Measurements from ENCODE around the gene ERBB2. TPM values are rescaled to one million over a fixed set of nuclear protein-coding genes. Genes with fewer than 3 reads are reported as not detected.

The ERBB2 gene
- total and polyA plus RNA-seq, 2 of the 13 experiments (the other 11 are each of a cell fraction or from before 2014, with no cell fraction given) = 57.7 to 64.1 TPM

DNA sequence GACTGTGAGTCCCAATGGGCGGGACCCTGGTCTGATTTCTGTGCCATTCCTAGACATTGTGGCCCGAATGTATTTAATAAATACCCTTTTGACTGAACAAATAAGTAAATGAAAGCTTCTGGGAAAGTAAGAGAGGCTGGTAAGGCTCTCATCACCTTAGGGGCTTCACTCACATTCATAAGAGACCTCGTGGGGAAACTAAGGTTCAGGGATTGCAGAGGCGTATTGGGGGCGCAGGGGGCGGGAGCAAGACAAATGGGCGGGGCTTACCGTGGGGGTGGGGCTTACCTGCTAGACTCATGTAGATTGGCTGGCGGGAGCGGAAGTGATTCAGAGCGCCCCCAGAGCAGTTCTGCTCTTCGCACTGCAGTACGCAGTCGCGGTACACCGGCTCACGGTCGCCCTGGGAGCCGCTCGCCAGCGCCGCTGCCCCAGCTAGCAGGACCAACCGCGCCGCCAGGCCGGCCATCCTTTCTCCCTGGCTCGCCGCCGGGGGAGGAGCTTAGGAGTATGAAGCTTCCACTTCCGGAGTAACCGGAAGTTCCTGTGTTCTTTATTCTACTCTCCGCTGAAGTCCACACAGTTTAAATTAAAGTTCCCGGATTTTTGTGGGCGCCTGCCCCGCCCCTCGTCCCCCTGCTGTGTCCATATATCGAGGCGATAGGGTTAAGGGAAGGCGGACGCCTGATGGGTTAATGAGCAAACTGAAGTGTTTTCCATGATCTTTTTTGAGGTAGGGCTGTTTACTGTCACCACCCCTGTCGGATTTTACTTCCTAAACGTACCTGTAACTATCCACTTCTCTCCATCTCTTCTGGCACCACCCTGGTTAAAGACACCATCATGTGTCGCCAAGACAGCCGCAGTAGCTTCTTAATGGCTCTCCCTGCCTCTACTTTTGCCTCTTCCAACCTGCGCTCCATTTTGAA lies 12.1 kb upstream of the ERBB2 start, which contains the start of gene PGAP3 (continued):
- TF ChIP-seq, protein P1, sequence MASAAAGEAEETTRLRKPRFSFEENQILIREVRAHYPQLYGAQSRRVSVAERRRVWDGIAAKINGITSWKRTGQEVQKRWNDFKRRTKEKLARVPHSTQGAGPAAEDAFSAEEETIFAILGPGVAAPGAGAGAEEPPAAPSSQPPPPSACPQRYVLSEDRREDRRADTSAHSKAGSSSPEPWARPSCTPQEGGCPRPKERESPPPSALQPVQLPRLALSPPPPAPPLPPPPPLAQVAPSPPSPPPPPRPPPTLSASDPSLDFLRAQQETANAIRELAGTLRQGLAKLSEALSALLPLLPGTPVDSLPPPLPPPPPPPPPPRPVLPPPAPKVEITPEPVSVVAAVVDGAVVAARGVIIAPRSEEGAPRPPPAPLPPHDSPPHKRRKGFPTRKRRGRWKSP (CRISPR knock-in tag; IDR thresholded peaks at IDR 0.05) = peak; percentile 12; the same call in 1 of the 2 replicates
- TF ChIP-seq, protein P2, sequence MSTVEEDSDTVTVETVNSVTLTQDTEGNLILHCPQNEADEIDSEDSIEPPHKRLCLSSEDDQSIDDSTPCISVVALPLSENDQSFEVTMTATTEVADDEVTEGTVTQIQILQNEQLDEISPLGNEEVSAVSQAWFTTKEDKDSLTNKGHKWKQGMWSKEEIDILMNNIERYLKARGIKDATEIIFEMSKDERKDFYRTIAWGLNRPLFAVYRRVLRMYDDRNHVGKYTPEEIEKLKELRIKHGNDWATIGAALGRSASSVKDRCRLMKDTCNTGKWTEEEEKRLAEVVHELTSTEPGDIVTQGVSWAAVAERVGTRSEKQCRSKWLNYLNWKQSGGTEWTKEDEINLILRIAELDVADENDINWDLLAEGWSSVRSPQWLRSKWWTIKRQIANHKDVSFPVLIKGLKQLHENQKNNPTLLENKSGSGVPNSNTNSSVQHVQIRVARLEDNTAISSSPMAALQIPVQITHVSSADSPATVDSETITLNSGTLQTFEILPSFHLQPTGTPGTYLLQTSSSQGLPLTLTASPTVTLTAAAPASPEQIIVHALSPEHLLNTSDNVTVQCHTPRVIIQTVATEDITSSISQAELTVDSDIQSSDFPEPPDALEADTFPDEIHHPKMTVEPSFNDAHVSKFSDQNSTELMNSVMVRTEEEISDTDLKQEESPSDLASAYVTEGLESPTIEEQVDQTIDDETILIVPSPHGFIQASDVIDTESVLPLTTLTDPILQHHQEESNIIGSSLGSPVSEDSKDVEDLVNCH (CRISPR knock-in tag; IDR thresholded peaks at IDR 0.05) = no peak
- TF ChIP-seq TOPORS (CRISPR knock-in tag; IDR thresholded peaks at IDR 0.05) (peak; percentile 58; the same call in 1 of the 2 replicates), CREM (IDR thresholded peaks at IDR 0.05) (peak; percentile 59; the same call in 1 of the 2 replicates), CREM (CRISPR knock-in tag; IDR thresholded peaks at IDR 0.05) (no peak), SNAPC2 (CRISPR knock-in tag; IDR thresholded peaks at IDR 0.05) (peak; percentile 66; the same call in 1 of the 2 replicates), NR3C1 (CRISPR knock-in tag; IDR thresholded peaks at IDR 0.05) (no peak), ZNF747 (CRISPR knock-in tag; IDR thresholded peaks at IDR 0.05; ENCODE audit: borderline replicate concordance) (no peak), ZNF263 (CRISPR knock-in tag; IDR thresholded peaks at IDR 0.05) (peak; percentile 70; the same call in 1 of the 2 replicates), ZC3H4 (CRISPR knock-in tag; IDR thresholded peaks at IDR 0.05; ENCODE audit: borderline replicate concordance) (peak; percentile 42), ZMYM2 (CRISPR knock-in tag; IDR thresholded peaks at IDR 0.05) (peak; percentile 26; the same call in 1 of the 2 replicates), ZBTB7B (CRISPR knock-in tag; IDR thresholded peaks at IDR 0.05) (no peak; the same call in 1 of the 2 replicates), HNRNPUL1 (IDR thresholded peaks at IDR 0.05; ENCODE audit: low read depth, low read length) (no peak), PLRG1 (conservative IDR thresholded peaks at IDR 0.05) (no peak), HHEX (CRISPR knock-in tag; IDR thresholded peaks at IDR 0.05) (no peak), RORA (CRISPR knock-in tag; IDR thresholded peaks at IDR 0.05) (no peak), ZSCAN30 (CRISPR knock-in tag; IDR thresholded peaks at IDR 0.05) (no peak)
- TF ChIP-seq, protein P3, sequence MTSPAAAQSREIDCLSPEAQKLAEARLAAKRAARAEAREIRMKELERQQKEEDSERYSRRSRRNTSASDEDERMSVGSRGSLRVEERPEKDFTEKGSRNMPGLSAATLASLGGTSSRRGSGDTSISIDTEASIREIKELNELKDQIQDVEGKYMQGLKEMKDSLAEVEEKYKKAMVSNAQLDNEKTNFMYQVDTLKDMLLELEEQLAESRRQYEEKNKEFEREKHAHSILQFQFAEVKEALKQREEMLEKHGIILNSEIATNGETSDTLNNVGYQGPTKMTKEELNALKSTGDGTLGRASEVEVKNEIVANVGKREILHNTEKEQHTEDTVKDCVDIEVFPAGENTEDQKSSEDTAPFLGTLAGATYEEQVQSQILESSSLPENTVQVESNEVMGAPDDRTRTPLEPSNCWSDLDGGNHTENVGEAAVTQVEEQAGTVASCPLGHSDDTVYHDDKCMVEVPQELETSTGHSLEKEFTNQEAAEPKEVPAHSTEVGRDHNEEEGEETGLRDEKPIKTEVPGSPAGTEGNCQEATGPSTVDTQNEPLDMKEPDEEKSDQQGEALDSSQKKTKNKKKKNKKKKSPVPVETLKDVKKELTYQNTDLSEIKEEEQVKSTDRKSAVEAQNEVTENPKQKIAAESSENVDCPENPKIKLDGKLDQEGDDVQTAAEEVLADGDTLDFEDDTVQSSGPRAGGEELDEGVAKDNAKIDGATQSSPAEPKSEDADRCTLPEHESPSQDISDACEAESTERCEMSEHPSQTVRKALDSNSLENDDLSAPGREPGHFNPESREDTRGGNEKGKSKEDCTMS (CRISPR knock-in tag; conservative IDR thresholded peaks at IDR 0.05) = no peak
- TF ChIP-seq, protein P4, sequence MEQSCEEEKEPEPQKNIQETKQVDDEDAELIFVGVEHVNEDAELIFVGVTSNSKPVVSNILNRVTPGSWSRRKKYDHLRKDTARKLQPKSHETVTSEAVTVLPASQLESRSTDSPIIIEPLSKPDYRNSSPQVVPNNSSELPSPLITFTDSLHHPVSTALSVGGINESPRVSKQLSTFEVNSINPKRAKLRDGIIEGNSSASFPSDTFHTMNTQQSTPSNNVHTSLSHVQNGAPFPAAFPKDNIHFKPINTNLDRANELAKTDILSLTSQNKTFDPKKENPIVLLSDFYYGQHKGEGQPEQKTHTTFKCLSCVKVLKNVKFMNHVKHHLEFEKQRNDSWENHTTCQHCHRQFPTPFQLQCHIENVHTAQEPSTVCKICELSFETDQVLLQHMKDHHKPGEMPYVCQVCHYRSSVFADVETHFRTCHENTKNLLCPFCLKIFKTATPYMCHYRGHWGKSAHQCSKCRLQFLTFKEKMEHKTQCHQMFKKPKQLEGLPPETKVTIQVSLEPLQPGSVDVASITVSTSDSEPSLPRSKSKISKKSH (CRISPR knock-in tag; IDR thresholded peaks at IDR 0.05; ENCODE audit: borderline replicate concordance) = peak; percentile 91
- TF ChIP-seq, protein P5, sequence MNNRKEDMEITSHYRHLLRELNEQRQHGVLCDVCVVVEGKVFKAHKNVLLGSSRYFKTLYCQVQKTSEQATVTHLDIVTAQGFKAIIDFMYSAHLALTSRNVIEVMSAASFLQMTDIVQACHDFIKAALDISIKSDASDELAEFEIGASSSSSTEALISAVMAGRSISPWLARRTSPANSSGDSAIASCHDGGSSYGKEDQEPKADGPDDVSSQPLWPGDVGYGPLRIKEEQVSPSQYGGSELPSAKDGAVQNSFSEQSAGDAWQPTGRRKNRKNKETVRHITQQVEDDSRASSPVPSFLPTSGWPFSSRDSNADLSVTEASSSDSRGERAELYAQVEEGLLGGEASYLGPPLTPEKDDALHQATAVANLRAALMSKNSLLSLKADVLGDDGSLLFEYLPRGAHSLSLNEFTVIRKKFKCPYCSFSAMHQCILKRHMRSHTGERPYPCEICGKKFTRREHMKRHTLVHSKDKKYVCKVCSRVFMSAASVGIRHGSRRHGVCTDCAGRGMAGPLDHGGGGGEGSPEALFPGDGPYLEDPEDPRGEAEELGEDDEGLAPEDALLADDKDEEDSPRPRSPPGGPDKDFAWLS (CRISPR knock-in tag; IDR thresholded peaks at IDR 0.05; ENCODE audit: borderline replicate concordance) = no peak
